Transverse colon (tissue), 4 donors: ENCODE results near the gene CDCA5. TPM values are rescaled to one million over a fixed set of nuclear protein-coding genes. Genes with fewer than 3 reads are reported as not detected.

Experiments
- DNase-seq: peaks from one replicate; pipeline ENCODE4 v3.0.0-alpha.2; 2019
- H3K27ac ChIP-seq, 4 donors: fragments of 200-600 bp; sonication (generic); 2 replicates each; pipeline ENCODE4 v1.5.1; 2016 to 2018; ENCODE audit warnings: inconsistent platforms in 4 of 4
- H3K27me3 ChIP-seq: fragments of 200-600 bp; sonication (generic); 2 replicates; pipeline ENCODE4 v1.5.1; 2017; ENCODE audit warnings: inconsistent platforms
- H3K36me3 ChIP-seq, 4 donors: fragments of 200-600 bp; sonication (generic); 2 replicates each; pipeline ENCODE4 v1.5.1; 2017 to 2019; ENCODE audit warnings: inconsistent platforms in 4 of 4
- H3K4me1 ChIP-seq, 4 donors: fragments of 200-600 bp; sonication (generic); 2 replicates each; pipeline ENCODE4 v1.5.1; 2017 to 2020; ENCODE audit warnings: inconsistent platforms in 4 of 4
- H3K4me3 ChIP-seq, 4 donors: fragments of 200-600 bp; sonication (generic); 1 replicate in 1 of 4; 2 replicates in 3 of 4; pipeline versions ENCODE4 v1.5.1 to v1.6.1; 2017 to 2019; ENCODE audit warnings: inconsistent platforms in 4 of 4
- H3K9me3 ChIP-seq, 2 donors: fragments of 200-600 bp; sonication (generic); 2 replicates each; pipeline ENCODE4 v1.5.1; 2017 to 2019; ENCODE audit warnings: inconsistent platforms in 2 of 2
- CTCF ChIP-seq, 5 experiments: fragments of 200-600 bp in 3 of 5; fragments of 450-650 bp in 2 of 5; sonication (generic) in 3 of 5; IDR thresholded peaks; 1 replicate in 2 of 5; 2 replicates in 3 of 5; pipeline ENCODE4 v1.5.1; 2016 to 2017; ENCODE audit warnings: antibody characterized with exemption in 5 of 5, inconsistent platforms in 3 of 5, mild to moderate bottlenecking in 2 of 5, moderate library complexity in 1 of 5
- EP300 ChIP-seq: sonication (generic); formaldehyde crosslinking; IDR thresholded peaks from one replicate; pipeline ENCODE4 v1.6.1; 2017; ENCODE audit warnings: antibody characterized with exemption, low read depth
- POLR2A ChIP-seq: fragments of 450-650 bp; IDR thresholded peaks from one replicate; pipeline ENCODE4 v1.6.1; 2016; ENCODE audit warnings: antibody characterized with exemption, mild to moderate bottlenecking, moderate library complexity
- POLR2AphosphoS5 ChIP-seq, 3 donors: sonication (generic); formaldehyde crosslinking; IDR thresholded peaks; one replicate each; pipeline ENCODE4 v1.6.1; 2016; ENCODE audit warnings: antibody characterized with exemption in 3 of 3
- WGBS, 2 donors: methylation state at CpG; one replicate each; pipeline ENCODE4 v1.1.5; 2018; ENCODE audit warnings: low coverage in 1 of 2; 5-methylcytosine and 5-hydroxymethylcytosine counted together
- in situ Hi-C, 4 donors: fragments of 200-750 bp; cut with MboI; loops; one replicate each; pipeline versions ENCODE4 v1.15.0 to v1.15.1; 2017; ENCODE audit warnings: low sequenced_read_pairs in 3 of 4, low pct_ligation_motif_present in 1 of 4, low pct_unique_long_range_greater_than_20kb in 1 of 4
- intact Hi-C: fragments of 100-400 bp; cut with DNase I; formaldehyde crosslinking; loops from one replicate; pipeline ENCODE4 v1.15.1; 2023; ENCODE audit warnings: low total_unique reads
- total RNA-seq, 4 donors: library from RNA; depleted of rRNA; stranded (reverse); fragments of >200 nt; gene quantifications; one replicate each; pipeline ENCODE4 v1.1.0, GENCODE V29; 2016

The CDCA5 gene
- total RNA-seq, 4 donors from 2014 or later: 1.9 to 2.6 (median 2.5) TPM; not detected in 1

GRCh38 chr11:65131417-65131776, 47.6 kb upstream of the CDCA5 start:
- H3K27me3 ChIP-seq: no peaks in the 10 kb centered on the region
- TF ChIP-seq POLR2AphosphoS5 (IDR thresholded peaks at IDR 0.05) (no peak), POLR2A (no peak), EP300 (no peak), CTCF (IDR thresholded peaks at IDR 0.05) (no peak)
- peaks cover 17 to 34% (median 26%) of the 10 kb centered on the region in 4 donors for H3K4me1 ChIP-seq
- intact Hi-C loops: no loop called here
- no peak overlapping the region for H3K27ac ChIP-seq
- in situ Hi-C loops: loop anchor here in 1 of 4 donors (10.0 kb wide), 1 partner anchor 53 kb away; the partner anchor contains the start of gene CAPN1
- H3K36me3 ChIP-seq: peaks cover 0 to 56% (median 29%) of the 10 kb centered on the region in 4 donors
- no peaks in the 10 kb centered on the region for H3K9me3 ChIP-seq
- 58 to 82% methylated on average over 2 to 3 of the region's 3 CpGs for WGBS, 2 donors
- no peak overlapping the region for H3K4me3 ChIP-seq
- no peak for DNase-seq

DNA sequence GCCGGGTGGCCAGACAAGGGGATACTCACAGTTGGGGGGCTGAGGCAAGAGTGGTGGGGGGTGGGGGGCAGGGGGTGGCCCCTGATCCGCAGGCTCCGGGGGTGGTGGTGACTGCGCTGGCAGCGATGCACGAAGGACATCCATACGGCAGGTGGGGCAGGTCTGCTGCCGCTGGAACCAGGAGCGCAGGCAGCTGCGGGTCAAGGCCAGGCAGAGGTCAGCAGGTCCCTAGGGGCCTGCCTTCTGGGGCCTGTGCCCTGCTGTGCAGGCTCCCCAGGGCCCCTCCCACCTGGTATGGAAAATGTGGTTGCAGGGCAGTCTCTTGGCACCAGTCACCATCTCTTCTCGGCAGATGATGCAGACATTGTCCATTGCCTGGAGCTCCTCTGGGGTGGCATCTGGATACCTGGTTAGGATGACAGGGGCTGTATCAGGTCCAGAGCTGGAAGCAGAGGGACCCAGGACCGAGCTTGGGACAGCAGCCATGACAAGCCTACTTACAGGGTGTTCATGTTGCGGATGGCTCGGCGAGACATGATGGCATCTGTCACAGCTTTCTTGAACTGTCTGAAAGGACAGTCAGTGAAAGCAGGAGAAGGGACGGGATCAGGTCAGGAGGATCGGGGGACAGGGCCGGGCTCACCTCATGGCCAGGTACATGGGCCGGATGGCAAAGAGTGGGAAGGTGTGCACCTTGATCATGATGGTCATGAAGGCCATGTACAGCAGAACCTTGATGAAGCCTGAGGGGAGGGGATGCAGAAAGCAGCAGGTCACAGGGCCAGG, 47.0 kb upstream of the CDCA5 start:
- H3K36me3 ChIP-seq: peaks cover 0 to 62% (median 31%) of the 10 kb centered on the region in 4 donors
- in situ Hi-C loops (loop anchor here in 1 of 4 donors (10.0 kb wide), 1 partner anchor 54 kb away; the partner anchor contains the start of gene CAPN1), intact Hi-C loops (no loop called here)
- WGBS, 2 donors: 76% methylated on average over 17 of the region's 19 CpGs; no CpG with 5 or more reads in 1 of the 2 donors
- TF ChIP-seq CTCF (IDR thresholded peaks at IDR 0.05) (no peak), POLR2A (no peak), EP300 (no peak), POLR2AphosphoS5 (IDR thresholded peaks at IDR 0.05) (no peak)
- peaks cover 13 to 28% (median 20%) of the 10 kb centered on the region in 4 donors for H3K4me1 ChIP-seq
- H3K27ac ChIP-seq: no peak overlapping the region
- DNase-seq: no peak
- no peaks in the 10 kb centered on the region for H3K27me3 ChIP-seq
- no peaks in the 10 kb centered on the region for H3K9me3 ChIP-seq
- no peak overlapping the region for H3K4me3 ChIP-seq

- intact Hi-C loops (no loop called here), in situ Hi-C loops (loop anchor here in 1 of 4 donors (10.0 kb wide), 1 partner anchor 55 kb away; the partner anchor contains the start of gene CAPN1)
- Histone ChIP-seq H3K36me3 (peaks cover 0 to 68% (median 36%) of the 10 kb centered on the region in 4 donors), H3K27ac (no peak overlapping the region), H3K27me3 (no peaks in the 10 kb centered on the region), H3K4me3 (no peak overlapping the region), H3K4me1 (peaks cover 8 to 21% (median 13%) of the 10 kb centered on the region in 4 donors), H3K9me3 (no peaks in the 10 kb centered on the region)
- 87% methylated on average over 13 of the region's 13 CpGs; no CpG with 5 or more reads in 1 of the 2 donors for WGBS, 2 donors
- DNase-seq: no peak
- no peak for TF ChIP-seq EP300
- TF ChIP-seq POLR2AphosphoS5 (IDR thresholded peaks at IDR 0.05): no peak
- TF ChIP-seq POLR2A: no peak
- TF ChIP-seq CTCF (IDR thresholded peaks at IDR 0.05): no peak
These were observed 46.0 kb upstream of the CDCA5 start for GRCh38 chr11:65129649-65130441.
